HG02973 (cell line): ENCODE measurements around the gene KDM4B.
"Not testable (repeated sequence)": the region's sequence is repeated elsewhere in the genome, so short reads cannot be mapped to it uniquely, and the experiment has no call there.

ENCODE experiments used
- ATAC-seq: cut with Tn5 transposase; IDR thresholded peaks from one replicate; pipeline ENCODE4 v1.9.1; 2021; ENCODE audit warnings: moderate library complexity; ENCODE audit not compliant: unreplicated experiment

KDM4B gene

DNA sequence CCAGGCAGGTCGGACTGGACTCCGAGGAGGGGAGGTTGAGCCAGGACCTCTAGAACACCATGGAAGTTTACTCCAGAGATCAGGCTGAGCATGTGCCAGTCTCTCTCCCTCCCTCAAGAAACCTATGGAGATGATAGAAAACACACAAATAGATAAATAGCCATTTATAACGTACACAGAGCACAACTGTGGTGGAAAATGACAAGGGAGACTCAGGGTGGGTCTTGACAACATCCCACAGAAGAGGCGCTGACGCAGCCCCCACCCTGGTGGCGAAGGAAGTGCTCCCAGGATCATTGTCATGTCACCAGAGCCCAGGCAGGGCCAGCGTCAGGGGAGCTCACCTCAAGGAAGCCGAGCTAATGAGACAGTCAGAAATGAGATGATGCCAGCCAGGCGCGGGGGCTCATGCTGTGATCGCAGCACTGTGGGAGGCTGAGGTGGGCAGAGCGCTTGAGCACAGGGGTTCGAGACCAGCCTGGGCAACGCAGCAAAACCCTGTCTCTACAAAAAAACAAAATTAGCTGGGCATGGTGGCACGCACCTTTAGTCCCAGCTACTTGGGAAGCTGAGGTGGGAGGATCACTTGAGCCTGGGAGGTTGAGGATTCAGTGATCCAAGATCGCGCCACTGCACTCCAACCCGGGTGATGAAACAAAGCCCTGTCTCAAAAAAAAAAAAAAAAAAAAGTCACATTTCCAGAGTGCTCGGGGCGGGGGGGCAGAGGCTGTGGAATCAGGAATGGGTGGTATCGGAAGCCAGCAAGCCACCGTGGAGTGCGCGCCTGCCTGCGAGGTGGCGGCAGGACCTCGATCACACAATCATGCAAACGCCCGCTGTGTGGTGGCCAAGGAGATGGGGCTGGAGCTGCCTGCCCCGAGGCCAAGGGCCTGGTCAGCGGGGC, 178.4 kb downstream of the KDM4B start:
- ATAC-seq = no peak

DNA sequence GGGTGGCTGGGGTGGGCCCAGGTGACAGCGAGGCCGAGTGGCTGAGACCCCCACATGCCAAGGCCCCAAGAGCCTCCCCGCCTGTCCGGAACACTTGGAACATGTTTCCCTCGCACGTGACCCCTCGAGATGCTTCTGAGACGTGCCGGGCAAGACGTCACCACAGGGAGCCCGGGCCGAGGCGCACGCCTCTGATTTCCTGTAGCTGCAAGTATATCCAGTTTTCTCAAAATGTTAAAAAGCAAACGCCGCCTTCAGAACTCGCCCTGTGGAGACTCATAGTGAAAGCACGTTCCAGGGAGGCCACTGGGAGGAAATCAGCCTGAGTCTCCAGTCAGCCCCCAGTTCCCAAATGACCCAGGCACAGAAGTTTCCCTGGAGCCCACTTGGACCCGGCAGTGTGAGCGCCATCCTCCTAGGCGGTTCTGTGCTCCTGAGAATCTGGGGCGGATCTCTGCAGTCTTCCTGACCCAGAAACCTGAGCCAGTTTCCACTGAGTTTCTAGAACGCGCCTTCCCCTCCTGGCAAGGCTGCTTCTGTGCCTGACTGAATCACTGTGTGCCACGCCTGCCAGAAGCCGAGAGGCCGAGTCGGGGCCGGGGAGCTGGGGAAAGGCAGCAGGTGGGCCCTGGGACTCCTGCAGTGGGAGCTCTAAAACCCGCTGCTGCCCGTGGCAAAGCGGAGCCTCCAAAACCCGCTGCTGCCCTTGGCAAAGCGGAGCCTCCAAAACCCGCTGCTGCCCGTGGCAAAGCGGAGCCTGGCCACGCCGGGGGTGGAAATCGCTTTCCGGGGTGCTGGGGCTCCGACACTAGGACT, 179.3 kb downstream of the KDM4B start:
- no peak for ATAC-seq

DNA sequence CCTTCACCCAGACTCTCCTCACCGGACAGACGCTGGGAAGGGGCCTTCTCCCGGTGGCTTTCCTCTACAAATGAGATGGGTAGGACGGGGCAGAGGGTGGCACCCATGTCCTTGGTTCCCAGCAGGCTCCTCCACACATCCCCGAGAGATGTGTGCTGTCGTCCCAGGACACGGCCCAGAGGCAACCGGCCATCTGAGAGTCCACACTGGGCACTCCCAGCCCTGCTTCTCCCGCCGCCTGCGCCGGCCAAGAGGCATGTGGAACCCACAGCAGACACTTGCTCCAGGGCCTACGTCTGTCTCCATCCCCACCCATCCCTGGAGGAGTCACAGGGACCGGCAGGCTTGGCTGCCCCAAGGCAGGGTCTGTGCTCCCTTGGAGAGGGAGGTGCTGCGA, 179.9 kb downstream of the KDM4B start:
- no peak for ATAC-seq

DNA sequence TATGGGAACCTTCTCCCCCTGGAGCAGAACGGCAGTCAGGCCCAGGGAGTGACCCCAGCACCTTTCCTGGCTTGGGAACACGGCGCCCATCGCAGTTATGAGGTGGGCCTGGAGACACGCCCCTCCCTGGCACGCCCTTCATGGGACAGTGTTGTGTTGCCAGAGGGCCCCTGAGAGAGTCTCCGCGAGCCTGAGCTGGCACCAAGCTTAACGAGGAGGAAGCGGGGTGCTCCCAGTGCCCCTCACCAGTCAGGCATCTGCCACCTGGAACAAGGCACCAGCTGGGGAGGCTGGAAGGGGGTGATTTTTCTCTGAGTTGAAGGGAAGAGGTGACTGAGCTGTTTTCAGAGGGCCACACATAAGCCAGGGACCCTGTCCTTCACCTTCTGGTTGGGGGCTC, 180.6 kb downstream of the KDM4B start:
- no peak for ATAC-seq

DNA sequence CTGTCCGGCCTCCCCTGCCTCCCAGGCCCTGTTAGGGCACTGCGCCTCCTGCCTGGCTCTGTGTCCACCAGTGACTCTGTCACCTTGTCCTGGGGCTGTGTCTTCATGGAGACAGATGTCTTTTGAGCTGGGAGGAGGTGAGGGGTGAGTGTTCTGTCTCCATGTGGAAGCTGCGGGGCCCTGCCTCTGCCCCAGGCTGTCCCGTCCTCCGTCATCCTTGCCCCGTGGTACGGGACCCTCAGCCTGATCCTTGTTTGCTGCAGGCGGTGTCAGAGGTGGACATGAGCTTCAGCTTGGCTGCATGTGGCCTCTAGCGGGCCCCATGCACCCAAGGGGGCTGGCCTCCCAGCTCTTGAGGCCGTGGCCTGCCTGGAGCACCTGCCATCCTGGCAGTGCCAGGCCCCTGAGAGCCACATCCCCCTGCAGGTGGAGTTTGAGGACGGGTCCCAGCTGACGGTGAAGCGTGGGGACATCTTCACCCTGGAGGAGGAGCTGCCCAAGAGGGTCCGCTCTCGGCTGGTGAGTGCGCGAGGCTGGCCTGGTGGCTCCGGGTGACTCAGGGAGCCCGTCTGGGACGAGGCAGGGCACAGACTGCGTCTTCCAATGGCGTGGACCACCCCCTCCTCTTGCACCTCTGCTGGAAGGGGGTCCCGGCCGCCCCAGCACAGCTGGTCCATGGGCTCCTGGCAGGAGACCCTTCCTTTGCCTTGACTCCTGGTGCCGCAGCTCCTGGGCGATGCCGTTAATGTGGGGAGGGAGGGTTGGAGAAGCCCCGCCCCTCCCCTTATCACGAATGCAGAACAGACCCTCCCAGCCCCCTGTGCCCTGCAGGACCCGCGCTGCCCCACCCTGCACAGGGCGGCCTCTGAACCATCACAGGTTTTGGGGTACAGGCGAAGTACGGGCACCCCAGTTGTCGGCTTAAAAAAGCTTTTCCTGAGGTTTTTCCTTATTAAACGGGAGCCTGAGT, 181.3 kb downstream of the KDM4B start:
- no peak for ATAC-seq

DNA sequence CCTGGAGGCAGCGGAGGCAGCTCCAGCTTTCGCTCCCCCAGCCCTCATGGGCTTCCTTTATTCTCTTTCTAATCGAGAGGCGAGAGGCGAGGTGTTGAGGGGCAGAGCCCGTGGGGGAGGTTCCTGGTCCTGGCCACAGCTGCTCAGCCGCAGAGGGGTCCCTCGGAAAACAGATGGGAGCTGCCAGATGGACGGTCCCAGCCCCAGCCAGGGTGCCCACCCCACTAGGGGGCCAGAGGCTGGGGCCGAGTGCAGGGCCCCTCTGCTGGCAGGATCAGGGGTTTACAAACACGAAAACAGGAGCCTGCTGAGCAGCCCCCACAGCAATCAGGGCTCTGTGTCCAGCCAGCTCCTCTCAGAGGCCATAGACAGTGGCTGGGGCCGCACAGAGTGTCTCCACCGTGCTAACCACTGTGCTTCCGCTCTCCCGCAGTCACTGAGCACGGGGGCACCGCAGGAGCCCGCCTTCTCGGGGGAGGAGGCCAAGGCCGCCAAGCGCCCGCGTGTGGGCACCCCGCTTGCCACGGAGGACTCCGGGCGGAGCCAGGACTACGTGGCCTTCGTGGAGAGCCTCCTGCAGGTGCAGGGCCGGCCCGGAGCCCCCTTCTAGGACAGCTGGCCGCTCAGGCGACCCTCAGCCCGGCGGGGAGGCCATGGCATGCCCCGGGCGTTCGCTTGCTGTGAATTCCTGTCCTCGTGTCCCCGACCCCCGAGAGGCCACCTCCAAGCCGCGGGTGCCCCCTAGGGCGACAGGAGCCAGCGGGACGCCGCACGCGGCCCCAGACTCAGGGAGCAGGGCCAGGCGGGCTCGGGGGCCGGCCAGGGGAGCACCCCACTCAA, 182.2 kb downstream of the KDM4B start:
- ATAC-seq = no peak

DNA sequence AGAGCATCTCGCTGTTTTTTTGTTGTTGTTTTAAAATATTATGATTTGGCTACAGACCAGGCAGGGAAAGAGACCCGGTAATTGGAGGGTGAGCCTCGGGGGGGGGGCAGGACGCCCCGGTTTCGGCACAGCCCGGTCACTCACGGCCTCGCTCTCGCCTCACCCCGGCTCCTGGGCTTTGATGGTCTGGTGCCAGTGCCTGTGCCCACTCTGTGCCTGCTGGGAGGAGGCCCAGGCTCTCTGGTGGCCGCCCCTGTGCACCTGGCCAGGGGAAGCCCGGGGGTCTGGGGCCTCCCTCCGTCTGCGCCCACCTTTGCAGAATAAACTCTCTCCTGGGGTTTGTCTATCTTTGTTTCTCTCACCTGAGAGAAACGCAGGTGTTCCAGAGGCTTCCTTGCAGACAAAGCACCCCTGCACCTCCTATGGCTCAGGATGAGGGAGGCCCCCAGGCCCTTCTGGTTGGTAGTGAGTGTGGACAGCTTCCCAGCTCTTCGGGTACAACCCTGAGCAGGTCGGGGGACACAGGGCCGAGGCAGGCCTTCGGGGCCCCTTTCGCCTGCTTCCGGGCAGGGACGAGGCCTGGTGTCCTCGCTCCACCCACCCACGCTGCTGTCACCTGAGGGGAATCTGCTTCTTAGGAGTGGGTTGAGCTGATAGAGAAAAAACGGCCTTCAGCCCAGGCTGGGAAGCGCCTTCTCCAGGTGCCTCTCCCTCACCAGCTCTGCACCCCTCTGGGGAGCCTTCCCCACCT, 183.3 kb downstream of the KDM4B start:
- ATAC-seq = no peak

DNA sequence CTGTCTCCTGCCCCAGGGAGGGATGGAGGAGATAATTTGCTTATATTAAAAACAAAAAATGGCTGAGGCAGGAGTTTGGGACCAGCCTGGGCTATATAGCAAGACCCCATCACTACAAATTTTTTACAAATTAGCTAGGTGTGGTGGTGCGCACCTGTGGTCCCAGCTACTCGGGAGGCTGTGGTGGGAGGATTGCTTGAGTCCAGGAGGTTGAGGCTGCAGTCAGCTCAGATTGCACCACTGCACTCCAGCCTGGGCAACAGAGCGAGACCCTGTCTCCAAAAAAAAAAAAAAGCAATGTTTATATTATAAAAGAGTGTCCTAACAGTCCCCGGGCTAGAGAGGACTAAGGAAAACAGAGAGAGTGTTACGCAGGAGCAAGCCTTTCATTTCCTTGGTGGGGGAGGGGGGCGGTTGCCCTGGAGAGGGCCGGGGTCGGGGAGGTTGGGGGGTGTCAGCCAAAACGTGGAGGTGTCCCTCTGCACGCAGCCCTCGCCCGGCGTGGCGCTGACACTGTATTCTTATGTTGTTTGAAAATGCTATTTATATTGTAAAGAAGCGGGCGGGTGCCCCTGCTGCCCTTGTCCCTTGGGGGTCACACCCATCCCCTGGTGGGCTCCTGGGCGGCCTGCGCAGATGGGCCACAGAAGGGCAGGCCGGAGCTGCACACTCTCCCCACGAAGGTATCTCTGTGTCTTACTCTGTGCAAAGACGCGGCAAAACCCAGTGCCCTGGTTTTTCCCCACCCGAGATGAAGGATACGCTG, 184.0 kb downstream of the KDM4B start:
- ATAC-seq = no peak

DNA sequence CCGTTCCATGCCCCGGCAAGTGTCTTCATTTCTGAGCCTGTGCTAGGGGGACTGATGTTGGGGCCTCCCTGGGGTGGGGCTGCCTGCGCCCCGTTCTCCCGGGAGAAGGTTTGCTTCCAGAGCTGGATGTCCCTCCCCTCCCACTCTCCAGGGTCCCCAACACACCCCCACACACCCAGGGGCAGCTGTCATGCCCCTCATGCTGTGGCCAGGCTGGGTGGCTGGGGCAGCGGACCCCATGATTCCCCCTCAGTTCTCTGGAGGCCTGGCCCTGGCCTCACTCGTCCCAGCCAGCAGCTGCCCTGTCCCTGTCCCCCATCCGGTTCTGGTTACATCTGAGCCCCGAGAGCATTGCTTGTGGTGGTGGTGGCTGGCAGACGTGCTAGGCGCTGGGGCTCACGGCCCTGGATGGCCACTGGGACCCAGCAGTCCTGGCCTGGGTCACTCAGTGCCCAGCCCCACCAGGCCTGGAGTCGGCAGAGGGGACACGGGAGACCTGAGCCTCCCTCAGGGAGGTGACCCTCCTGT, 184.8 kb downstream of the KDM4B start:
- no peak for ATAC-seq

DNA sequence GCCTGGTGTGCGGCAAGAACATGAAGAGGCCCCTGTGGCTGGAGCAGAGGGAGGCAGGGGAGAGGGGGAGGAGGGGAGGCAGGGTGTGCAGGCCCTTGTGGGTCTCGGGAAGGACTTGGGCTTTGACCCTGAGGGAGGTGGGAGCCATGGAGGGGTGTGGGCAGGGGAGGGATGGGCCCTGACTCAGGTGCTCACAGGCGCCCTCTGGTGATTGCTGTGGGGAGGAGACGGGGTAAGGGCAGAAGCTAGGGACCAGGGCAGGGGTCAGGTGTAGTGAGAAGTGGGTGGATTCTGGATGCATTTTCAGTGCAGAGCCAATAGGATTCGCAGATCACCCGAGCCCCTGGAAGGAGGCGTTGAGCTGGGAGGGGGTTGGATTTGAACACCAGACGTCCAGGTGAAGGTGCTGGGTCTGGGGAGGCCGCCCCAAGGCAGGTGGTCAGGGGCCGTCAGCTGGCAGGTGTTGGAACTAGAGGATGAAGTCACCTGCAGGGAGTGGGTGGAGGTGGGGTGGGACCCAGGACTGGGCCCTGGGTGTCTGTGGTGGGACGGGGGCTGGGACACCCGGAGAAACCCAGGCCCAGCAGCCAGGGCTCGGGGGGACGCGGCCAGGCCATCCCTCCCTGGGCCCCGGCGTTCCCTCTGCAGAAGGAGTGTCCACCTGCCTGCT, 185.4 kb downstream of the KDM4B start:
- no peak for ATAC-seq

DNA sequence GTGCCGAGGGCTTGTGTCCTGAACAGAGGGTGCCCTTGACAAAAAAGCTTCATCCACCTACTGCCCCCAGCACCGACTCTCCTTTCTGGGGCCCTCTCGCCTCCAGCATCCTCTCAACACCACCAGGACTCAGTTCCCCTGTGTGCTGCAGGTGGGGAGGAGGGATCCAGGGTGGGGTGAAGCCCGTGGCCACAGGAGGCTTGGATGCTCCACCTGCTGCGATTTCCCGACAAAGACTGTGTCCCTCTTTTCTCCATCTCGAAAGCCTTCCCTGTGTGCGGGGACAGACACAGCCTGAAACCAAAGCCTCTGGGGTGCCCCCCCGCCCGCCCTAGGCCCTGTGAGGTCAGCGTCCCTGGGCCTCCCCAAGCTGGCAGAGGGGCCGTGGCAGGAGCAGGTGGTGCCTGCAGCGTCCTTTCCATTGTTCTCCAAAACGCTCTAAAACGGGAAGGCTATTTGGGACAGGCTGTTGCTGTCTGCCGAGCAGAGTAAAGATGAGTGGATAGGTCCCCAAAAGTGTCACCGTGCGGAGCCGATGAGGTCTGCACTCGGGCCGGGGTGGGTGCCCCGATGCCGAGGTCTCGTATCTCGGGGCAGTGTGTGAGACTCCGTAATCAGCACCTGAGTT, 186.0 kb downstream of the KDM4B start:
- ATAC-seq = no peak

DNA sequence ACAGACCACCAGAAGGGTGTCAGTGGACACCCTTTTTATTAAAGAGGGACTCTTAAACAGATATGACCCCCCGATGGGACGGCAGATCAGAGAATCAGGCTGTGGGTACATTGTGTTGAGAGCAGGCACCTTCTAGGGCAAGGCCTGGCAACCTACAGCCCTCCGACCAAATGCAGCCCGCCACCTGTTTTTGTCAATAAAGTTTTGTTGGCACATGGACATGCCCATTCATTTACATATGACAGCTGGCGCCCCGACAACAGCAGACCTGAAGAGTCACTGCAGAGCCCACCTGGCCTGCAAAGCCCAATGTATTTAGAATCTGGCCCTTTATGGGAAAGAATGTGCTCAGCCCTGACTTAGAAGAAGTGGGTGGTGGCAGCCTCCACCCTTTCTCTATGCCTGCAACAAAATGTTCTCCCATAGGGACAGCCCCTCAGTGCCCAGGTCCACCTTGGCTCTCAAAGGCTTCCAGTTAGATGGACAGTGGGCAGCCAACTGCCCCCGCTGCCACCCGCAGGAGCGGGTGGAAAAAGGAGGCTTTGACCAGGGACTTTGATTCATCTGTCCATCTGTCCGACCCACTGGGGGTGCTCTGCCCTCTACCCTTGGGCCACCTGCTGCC, 186.8 kb downstream of the KDM4B start:
- no peak for ATAC-seq

DNA sequence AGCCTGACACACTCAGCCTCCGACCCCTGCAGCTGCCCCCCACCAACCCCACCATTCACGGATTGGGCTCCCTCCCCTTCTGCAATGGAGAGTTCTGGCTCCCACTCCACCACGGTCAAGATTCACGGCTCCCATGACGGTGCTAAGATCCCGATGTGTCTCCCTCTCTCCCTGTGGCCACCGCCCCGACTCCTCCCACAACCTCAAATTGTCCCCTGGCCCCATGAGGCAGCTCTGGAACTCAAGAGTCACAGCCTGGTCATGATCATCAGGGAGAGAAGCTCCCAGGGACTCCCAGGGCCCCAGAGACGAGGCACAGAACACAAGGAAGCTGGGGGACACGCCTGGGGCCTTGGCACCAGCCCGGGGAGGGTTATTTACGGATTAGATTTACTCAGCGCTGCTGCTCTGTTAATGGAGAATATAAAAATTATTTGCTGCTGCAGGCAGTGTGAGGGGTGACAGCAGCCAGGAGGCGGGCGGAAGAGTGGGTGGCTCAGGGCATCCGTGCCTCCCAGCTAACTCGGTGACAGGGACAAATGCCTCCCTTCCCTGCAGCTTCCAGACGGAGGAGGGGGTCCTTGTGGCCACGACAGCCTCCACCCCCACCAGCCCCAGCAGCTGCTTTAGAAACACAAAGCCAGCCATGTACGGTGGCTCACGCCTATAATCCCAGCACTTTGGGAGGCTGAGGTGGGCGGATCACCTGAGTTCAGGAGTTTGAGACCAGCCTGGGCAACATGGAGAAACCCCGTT, 187.5 kb downstream of the KDM4B start:
- ATAC-seq = no peak

DNA sequence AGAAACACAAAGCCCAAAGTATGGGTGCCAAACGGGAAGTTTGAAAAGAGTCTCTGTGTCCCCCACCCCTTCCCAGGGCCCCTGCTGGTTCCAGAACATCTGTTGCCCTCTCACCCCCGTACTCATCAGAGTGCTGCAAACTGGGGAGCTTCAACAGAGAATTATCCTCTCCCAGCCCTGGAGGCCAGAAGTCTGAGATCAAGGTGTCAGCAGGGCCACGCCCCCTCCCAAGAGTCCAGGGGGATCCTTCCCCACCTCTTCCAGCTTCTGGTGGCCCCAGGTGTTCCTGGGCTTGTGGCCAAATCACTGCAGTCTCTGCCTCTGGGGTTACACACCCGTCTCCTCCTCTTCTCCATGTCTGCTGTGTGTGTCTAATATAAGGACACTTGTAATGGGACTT, 188.3 kb downstream of the KDM4B start:
- no peak for ATAC-seq

DNA sequence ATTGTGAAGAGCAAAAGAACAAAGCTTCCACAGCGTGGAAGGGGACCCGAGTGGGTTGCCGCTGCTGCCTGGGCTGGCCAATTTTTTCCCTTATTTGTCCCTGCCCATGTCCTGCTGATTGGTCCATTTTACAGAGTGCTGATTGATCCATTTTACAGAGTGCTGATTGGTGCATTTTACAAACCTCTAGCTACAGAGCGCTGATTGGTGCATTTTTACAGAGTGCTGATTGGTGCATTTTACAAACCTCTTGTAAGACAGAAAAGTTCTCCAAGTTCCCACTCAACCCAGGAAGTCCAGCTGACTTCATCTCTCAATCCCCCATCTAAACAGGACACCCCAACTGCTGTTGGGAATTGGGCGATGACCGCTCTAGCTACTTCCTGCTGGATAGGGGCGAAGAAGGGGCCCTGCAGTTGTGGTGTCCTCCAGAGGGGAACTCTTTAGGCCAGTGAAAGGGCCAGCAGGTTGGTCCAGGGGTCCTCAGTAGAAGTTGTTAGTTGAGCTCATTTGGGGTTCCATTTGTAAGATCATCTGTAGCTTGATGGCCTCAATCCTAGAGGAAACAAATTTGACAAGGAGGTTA, 189.7 kb downstream of the KDM4B start:
- ATAC-seq = not testable (repeated sequence)
